NCI-H146 (cell line): ENCODE data around the gene TFEB.

Source experiments
- DNase-seq: peaks from one replicate; lab custom pipeline; 2025; lab: John Stamatoyannopoulos, UW

Gene TFEB

GRCh38 chr6:41674231-41675000 lies 61.0 kb downstream of the TFEB start:
- DNase-seq, result no peak

- DNase-seq, result no peak
Observed at GRCh38 chr6:41673704-41674000, 61.8 kb downstream of the TFEB start.

GRCh38 chr6:41672816-41673703 lies 62.3 kb downstream of the TFEB start:
- no peak for DNase-seq

- DNase-seq, result no peak
Observed at GRCh38 chr6:41672016-41672415, 63.4 kb downstream of the TFEB start.

- DNase-seq, result no peak
Observed at GRCh38 chr6:41671376-41671775, 64.0 kb downstream of the TFEB start.

GRCh38 chr6:41670703-41671360 lies 64.6 kb downstream of the TFEB start:
- DNase-seq, result no peak

- no peak for DNase-seq
Observed at GRCh38 chr6:41668968-41669367, 66.4 kb downstream of the TFEB start.

- no peak for DNase-seq
Observed at GRCh38 chr6:41667195-41667594, 68.2 kb downstream of the TFEB start.

- no peak for DNase-seq
Observed at GRCh38 chr6:41664271-41664670, 71.1 kb downstream of the TFEB start.

GRCh38 chr6:41663568-41663967 lies 71.8 kb downstream of the TFEB start:
- DNase-seq, result no peak

- DNase-seq, result peak; percentile 68
Observed at GRCh38 chr6:41659935-41660334, 75.5 kb downstream of the TFEB start.

GRCh38 chr6:41658636-41659035 lies 76.8 kb downstream of the TFEB start:
- DNase-seq, result no peak

- DNase-seq, result no peak
Observed at GRCh38 chr6:41657131-41658094, 78.0 kb downstream of the TFEB start.

GRCh38 chr6:41656002-41656691 lies 79.3 kb downstream of the TFEB start:
- DNase-seq, result peak; percentile 38

- DNase-seq, result no peak
Observed at GRCh38 chr6:41655646-41656001, 79.8 kb downstream of the TFEB start.

- no peak for DNase-seq
Observed at GRCh38 chr6:41655176-41655575, 80.2 kb downstream of the TFEB start.

GRCh38 chr6:41654698-41655151 lies 80.7 kb downstream of the TFEB start:
- no peak for DNase-seq

GRCh38 chr6:41654151-41654697 lies 81.2 kb downstream of the TFEB start:
- no peak for DNase-seq

- DNase-seq, result no peak
Observed at GRCh38 chr6:41653691-41654090, 81.7 kb downstream of the TFEB start.

- DNase-seq, result peak; percentile 76
Observed at GRCh38 chr6:41652866-41653652, 82.3 kb downstream of the TFEB start.
